ENCODE data around the gene CTSF.

Gene CTSF

DNA sequence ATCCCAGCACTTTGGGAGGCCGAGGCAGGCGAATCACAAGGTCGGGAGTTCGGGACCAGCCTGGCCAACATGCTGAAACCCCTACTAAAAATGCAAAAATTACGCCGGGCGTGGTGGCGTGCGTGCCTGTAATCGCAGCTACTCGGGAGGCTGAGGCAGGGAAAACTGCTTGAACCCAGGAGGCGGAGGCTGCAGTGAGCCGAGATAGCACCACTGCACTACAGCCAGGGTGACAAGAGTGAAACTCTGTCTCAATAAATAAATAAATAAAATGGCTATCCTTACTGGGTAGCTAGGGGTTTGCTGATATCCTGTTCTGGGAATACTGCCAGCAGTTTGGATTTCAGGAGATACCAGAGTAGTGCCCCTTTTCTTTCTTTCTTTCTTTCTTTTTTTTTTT is 45.7 kb upstream of the CTSF start:
- H3K4me1 ChIP-seq (ENCODE audit: insufficient read depth, low read length, severe bottlenecking): peaks cover 34% of the 10 kb centered on the region
- no peak overlapping the region for H3K4me3 ChIP-seq (ENCODE audit: low read depth, low read length, poor library complexity, severe bottlenecking)
- H3K9ac ChIP-seq (ENCODE audit: low read length): no peak overlapping the region
- H3K27ac ChIP-seq (ENCODE audit: low read depth, low read length, poor library complexity, severe bottlenecking): no peak overlapping the region
- H3K9me3 ChIP-seq (ENCODE audit: low read length): no peaks in the 10 kb centered on the region
- no peaks in the 10 kb centered on the region for H3F3A ChIP-seq (ENCODE audit: insufficient read depth, low read length)
- H3K27me3 ChIP-seq (ENCODE audit: insufficient read depth, low read length): no peaks in the 10 kb centered on the region
- H3K4me2 ChIP-seq (ENCODE audit: low read length): no peak overlapping the region
- no peak overlapping the region for H2AFZ ChIP-seq (ENCODE audit: low read length)
- no peaks in the 10 kb centered on the region for H3K9me2 ChIP-seq (ENCODE audit: low read depth, low read length)
- peaks cover 26% of the 10 kb centered on the region for H3K79me2 ChIP-seq (ENCODE audit: insufficient read depth, low read length)
- H3K36me3 ChIP-seq (ENCODE audit: insufficient read depth, low read length): peaks cover 22% of the 10 kb centered on the region
- no peak for TF ChIP-seq EZH2 (IDR thresholded peaks at IDR 0.05; ENCODE audit: borderline replicate concordance, low read length)
- TF ChIP-seq, protein P1, sequence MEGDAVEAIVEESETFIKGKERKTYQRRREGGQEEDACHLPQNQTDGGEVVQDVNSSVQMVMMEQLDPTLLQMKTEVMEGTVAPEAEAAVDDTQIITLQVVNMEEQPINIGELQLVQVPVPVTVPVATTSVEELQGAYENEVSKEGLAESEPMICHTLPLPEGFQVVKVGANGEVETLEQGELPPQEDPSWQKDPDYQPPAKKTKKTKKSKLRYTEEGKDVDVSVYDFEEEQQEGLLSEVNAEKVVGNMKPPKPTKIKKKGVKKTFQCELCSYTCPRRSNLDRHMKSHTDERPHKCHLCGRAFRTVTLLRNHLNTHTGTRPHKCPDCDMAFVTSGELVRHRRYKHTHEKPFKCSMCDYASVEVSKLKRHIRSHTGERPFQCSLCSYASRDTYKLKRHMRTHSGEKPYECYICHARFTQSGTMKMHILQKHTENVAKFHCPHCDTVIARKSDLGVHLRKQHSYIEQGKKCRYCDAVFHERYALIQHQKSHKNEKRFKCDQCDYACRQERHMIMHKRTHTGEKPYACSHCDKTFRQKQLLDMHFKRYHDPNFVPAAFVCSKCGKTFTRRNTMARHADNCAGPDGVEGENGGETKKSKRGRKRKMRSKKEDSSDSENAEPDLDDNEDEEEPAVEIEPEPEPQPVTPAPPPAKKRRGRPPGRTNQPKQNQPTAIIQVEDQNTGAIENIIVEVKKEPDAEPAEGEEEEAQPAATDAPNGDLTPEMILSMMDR (IDR thresholded peaks at IDR 0.05; ENCODE audit: low read length): no peak
- H4K20me1 ChIP-seq (ENCODE audit: insufficient read depth, low read length): no peaks in the 10 kb centered on the region

DNA sequence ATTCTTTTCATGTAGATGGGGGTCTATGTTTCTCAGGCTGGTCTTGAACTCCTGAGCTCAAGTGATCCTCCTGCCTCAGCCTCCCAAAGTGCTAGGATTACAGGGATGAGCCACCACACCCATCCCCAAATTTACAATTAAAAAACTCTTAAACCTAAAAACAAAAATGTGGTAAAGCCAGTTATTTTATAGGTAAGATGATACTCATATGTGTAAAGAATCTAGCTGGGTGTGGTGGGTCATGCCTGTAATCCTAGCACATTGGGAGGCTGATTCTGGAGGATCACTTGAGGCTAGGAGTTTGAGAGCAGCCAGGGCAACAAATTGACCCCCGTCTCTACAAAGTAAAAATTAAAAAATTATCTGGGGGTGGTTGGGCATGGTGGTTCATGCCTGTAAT is 44.1 kb upstream of the CTSF start:
- Histone ChIP-seq H3K9me2 (ENCODE audit: low read depth, low read length) (no peaks in the 10 kb centered on the region), H3K4me2 (ENCODE audit: low read length) (no peak overlapping the region), H3K27me3 (ENCODE audit: insufficient read depth, low read length) (no peaks in the 10 kb centered on the region), H4K20me1 (ENCODE audit: insufficient read depth, low read length) (no peaks in the 10 kb centered on the region), H2AFZ (ENCODE audit: low read length) (no peak overlapping the region), H3K4me1 (ENCODE audit: insufficient read depth, low read length, severe bottlenecking) (peaks cover 27% of the 10 kb centered on the region), H3K9ac (ENCODE audit: low read length) (no peak overlapping the region), H3K27ac (ENCODE audit: low read depth, low read length, poor library complexity, severe bottlenecking) (peak overlapping the region; percentile 6), H3K4me3 (ENCODE audit: low read depth, low read length, poor library complexity, severe bottlenecking) (no peak overlapping the region), H3K36me3 (ENCODE audit: insufficient read depth, low read length) (peaks cover 6% of the 10 kb centered on the region), H3K79me2 (ENCODE audit: insufficient read depth, low read length) (peaks cover 10% of the 10 kb centered on the region), H3F3A (ENCODE audit: insufficient read depth, low read length) (no peaks in the 10 kb centered on the region), H3K9me3 (ENCODE audit: low read length) (no peaks in the 10 kb centered on the region)
- TF ChIP-seq EZH2 (IDR thresholded peaks at IDR 0.05; ENCODE audit: borderline replicate concordance, low read length): no peak
- TF ChIP-seq, protein P1 (IDR thresholded peaks at IDR 0.05; ENCODE audit: low read length): no peak

DNA sequence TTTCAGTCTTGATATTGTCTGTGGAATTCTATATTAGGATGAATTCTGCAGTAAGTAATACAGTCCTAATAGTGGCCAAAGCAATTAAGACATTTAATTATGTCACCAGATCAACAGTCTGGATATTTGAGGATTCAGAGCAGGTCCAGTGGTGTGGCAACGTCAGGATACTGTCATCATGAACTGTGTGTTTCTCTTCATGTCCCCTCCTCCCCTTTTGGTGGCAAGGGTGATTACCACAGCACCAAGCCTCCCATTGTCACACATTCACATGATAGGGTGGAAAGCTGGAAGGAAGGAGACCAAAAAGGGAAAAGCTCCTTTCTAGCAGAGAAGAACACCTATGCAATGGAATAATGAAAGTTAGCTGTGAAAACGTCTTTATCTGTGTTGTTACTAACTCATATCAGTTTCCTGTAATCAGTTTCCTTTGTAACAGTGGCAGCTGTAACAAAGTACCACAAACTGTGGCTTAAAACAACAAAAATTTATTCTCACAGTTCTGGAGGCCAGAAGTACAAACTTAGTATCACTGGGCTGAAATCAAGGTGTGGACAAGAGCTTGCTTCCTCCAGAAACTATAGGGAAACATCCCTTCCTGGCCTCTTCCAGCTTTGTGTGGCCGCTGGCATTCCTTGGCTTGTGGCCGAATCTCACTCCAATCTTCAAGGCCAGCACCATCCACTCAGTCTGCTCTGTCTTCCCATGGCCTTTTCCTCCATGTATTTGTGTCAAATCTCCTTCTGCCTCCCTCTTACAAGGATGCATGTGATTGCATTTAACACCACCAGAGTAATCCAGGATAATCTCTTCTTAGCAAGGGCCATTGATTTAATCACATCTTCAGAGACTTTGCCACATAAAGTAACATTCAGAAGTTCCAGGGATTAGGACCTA is 41.6 kb upstream of the CTSF start:
- no peak overlapping the region for H3K4me3 ChIP-seq (ENCODE audit: low read depth, low read length, poor library complexity, severe bottlenecking)
- no peaks in the 10 kb centered on the region for H3K9me2 ChIP-seq (ENCODE audit: low read depth, low read length)
- H3F3A ChIP-seq (ENCODE audit: insufficient read depth, low read length): no peaks in the 10 kb centered on the region
- no peaks in the 10 kb centered on the region for H3K27me3 ChIP-seq (ENCODE audit: insufficient read depth, low read length)
- H3K9me3 ChIP-seq (ENCODE audit: low read length): no peaks in the 10 kb centered on the region
- H3K4me2 ChIP-seq (ENCODE audit: low read length): no peak overlapping the region
- H3K79me2 ChIP-seq (ENCODE audit: insufficient read depth, low read length): no peaks in the 10 kb centered on the region
- H3K36me3 ChIP-seq (ENCODE audit: insufficient read depth, low read length): peaks cover 12% of the 10 kb centered on the region; the same call in 1 of the 2 replicates
- H3K9ac ChIP-seq (ENCODE audit: low read length): no peak overlapping the region
- H3K27ac ChIP-seq (ENCODE audit: low read depth, low read length, poor library complexity, severe bottlenecking): no peak overlapping the region
- H3K4me1 ChIP-seq (ENCODE audit: insufficient read depth, low read length, severe bottlenecking): peaks cover 17% of the 10 kb centered on the region
- H4K20me1 ChIP-seq (ENCODE audit: insufficient read depth, low read length): no peaks in the 10 kb centered on the region
- H2AFZ ChIP-seq (ENCODE audit: low read length): no peak overlapping the region
- TF ChIP-seq EZH2 (IDR thresholded peaks at IDR 0.05; ENCODE audit: borderline replicate concordance, low read length): no peak
- TF ChIP-seq, protein P1 (IDR thresholded peaks at IDR 0.05; ENCODE audit: low read length): no peak
